DND-41 (cell line): ENCODE measurements around the gene RASGRF2.

Experiments
- CTCF ChIP-seq: IDR thresholded peaks from 2 replicates; pipeline ENCODE4 v1.5.1; 2012; ENCODE audit warnings: borderline replicate concordance, low read length, moderate library complexity, mild to moderate bottlenecking; ENCODE audit not compliant: poor library complexity, severe bottlenecking; ENCODE audit errors: extremely low read depth
- EZH2 ChIP-seq: IDR thresholded peaks from 3 replicates; pipeline ENCODE4 v1.6.1; 2012; ENCODE audit warnings: borderline replicate concordance, low read depth, mild to moderate bottlenecking, moderate library complexity, low read length, inconsistent platforms; ENCODE audit not compliant: severe bottlenecking

- TF ChIP-seq CTCF (no peak), EZH2 (no peak)
These were observed 54.2 kb downstream of the RASGRF2 start for GRCh38 chr5:81014348-81014747.
